H9 (cell line): ENCODE measurements around the gene GAMT. TPM values are rescaled to one million over a fixed set of nuclear protein-coding genes. Genes with fewer than 3 reads are reported as not detected.

ENCODE experiments used
- DNase-seq: peaks from one replicate; pipeline ENCODE4 v3.0.0-alpha.2; 2017
- H2AFZ ChIP-seq: one replicate; pipeline ENCODE4 v1.6.1; 2013; ENCODE audit warnings: mild to moderate bottlenecking, low read length, control low read depth, moderate library complexity
- H2AK5ac ChIP-seq: 2 replicates; pipeline ENCODE4 v1.6.1; 2013; ENCODE audit warnings: low read length, control low read depth, mixed read lengths; ENCODE audit not compliant: insufficient read length
- H2BK120ac ChIP-seq: one replicate; pipeline ENCODE4 v1.6.1; 2013; ENCODE audit warnings: low read depth, mild to moderate bottlenecking, low read length, control low read depth, inconsistent platforms; ENCODE audit not compliant: poor library complexity, severe bottlenecking
- H2BK12ac ChIP-seq: 2 replicates; pipeline ENCODE4 v1.6.1; 2013; ENCODE audit warnings: low read length, control low read depth, mixed read lengths, low read depth; ENCODE audit not compliant: insufficient read length
- H2BK15ac ChIP-seq: 2 replicates; pipeline ENCODE4 v1.6.1; 2013; ENCODE audit warnings: low read depth, low read length, control low read depth
- H2BK20ac ChIP-seq: one replicate; pipeline ENCODE4 v1.6.1; 2013; ENCODE audit warnings: low read depth, mild to moderate bottlenecking, low read length, control low read depth, inconsistent platforms; ENCODE audit not compliant: poor library complexity, severe bottlenecking
- H2BK5ac ChIP-seq: 2 replicates; pipeline ENCODE4 v1.6.1; 2013; ENCODE audit warnings: low read length, control low read depth, mixed read lengths; ENCODE audit not compliant: insufficient read length
- H3K14ac ChIP-seq: 2 replicates; pipeline ENCODE4 v1.6.1; 2013; ENCODE audit warnings: low read length, control low read depth; ENCODE audit not compliant: insufficient read depth
- H3K18ac ChIP-seq: 2 replicates; pipeline ENCODE4 v1.6.1; 2013; ENCODE audit warnings: low read depth, mild to moderate bottlenecking, mixed read lengths, low read length, control low read depth; ENCODE audit not compliant: insufficient read length
- H3K23ac ChIP-seq: 2 replicates; pipeline ENCODE4 v1.6.1; 2013; ENCODE audit warnings: low read length, control low read depth, mixed read lengths, low read depth; ENCODE audit not compliant: insufficient read length
- H3K23me2 ChIP-seq: 2 replicates; pipeline ENCODE4 v1.6.1; 2013; ENCODE audit warnings: low read depth, mild to moderate bottlenecking, mixed read lengths, low read length, control low read depth; ENCODE audit not compliant: insufficient read length, poor library complexity, severe bottlenecking
- H3K27ac ChIP-seq: 2 replicates; pipeline ENCODE4 v1.5.1; 2013; ENCODE audit warnings: low read length, control low read depth, mixed read lengths, low read depth; ENCODE audit not compliant: insufficient read length
- H3K27me3 ChIP-seq: 2 replicates; pipeline ENCODE4 v1.6.1; 2013; ENCODE audit warnings: low read length, control low read depth, inconsistent platforms; ENCODE audit not compliant: insufficient read depth
- H3K4ac ChIP-seq: 2 replicates; pipeline ENCODE4 v1.6.1; 2013; ENCODE audit warnings: low read depth, mild to moderate bottlenecking, control low read depth, inconsistent platforms, low read length, moderate library complexity
- H3K4me1 ChIP-seq: 2 replicates; pipeline ENCODE4 v1.6.1; 2013; ENCODE audit warnings: low read length, control low read depth, inconsistent platforms; ENCODE audit not compliant: insufficient read depth
- H3K4me2 ChIP-seq: 2 replicates; pipeline ENCODE4 v1.6.1; 2013; ENCODE audit warnings: low read length, control low read depth, mixed read lengths; ENCODE audit not compliant: insufficient read length, insufficient read depth
- H3K56ac ChIP-seq: 2 replicates; pipeline ENCODE4 v1.6.1; 2013; ENCODE audit warnings: low read depth, mild to moderate bottlenecking, mixed read lengths, low read length, control low read depth; ENCODE audit not compliant: insufficient read length
- H3K79me1 ChIP-seq: 2 replicates; pipeline ENCODE4 v1.6.1; 2013; ENCODE audit warnings: low read depth, mild to moderate bottlenecking, moderate library complexity, low read length, control low read depth, inconsistent platforms; ENCODE audit not compliant: insufficient read depth, poor library complexity, severe bottlenecking
- H3K79me2 ChIP-seq: 2 replicates; pipeline ENCODE4 v1.6.1; 2013; ENCODE audit warnings: low read length, control low read depth, inconsistent platforms; ENCODE audit not compliant: insufficient read depth
- H3K9ac ChIP-seq: 2 replicates; pipeline ENCODE4 v1.6.1; 2013; ENCODE audit warnings: low read length, control low read depth, mixed read lengths; ENCODE audit not compliant: insufficient read length; ENCODE audit errors: extremely low read depth
- H3K9me3 ChIP-seq: one replicate; pipeline ENCODE4 v1.6.1; 2013; ENCODE audit warnings: low read depth, low read length, inconsistent platforms; ENCODE audit not compliant: control insufficient read depth
- H3T11ph ChIP-seq: one replicate; pipeline ENCODE4 v1.6.1; 2013; ENCODE audit warnings: mild to moderate bottlenecking, low read length, control low read depth, inconsistent platforms
- H4K20me1 ChIP-seq: one replicate; pipeline ENCODE4 v1.6.1; 2013; ENCODE audit not compliant: control insufficient read depth, insufficient read length, insufficient read depth
- H4K5ac ChIP-seq: 2 replicates; pipeline ENCODE4 v1.6.1; 2013; ENCODE audit warnings: low read depth, mild to moderate bottlenecking, mixed read lengths, low read length, control low read depth; ENCODE audit not compliant: insufficient read length
- H4K8ac ChIP-seq: replicated peaks from 2 replicates; pipeline ENCODE4 v1.6.1; 2013; ENCODE audit warnings: low read length, control low read depth, mixed read lengths, low read depth; ENCODE audit not compliant: insufficient read length
- H4K91ac ChIP-seq: 2 replicates; pipeline ENCODE4 v1.6.1; 2013; ENCODE audit warnings: low read depth, mild to moderate bottlenecking, moderate library complexity, mixed read lengths, low read length, control low read depth; ENCODE audit not compliant: insufficient read length
- H3K27ac Mint-ChIP-seq, 3 experiments: 2 replicates in 2 of 3; 3 replicates in 1 of 3; pipeline ENCODE4 v1.8.0; 2020 to 2021; ENCODE audit warnings: mixed read lengths in 3 of 3, mild to moderate bottlenecking in 1 of 3, moderate library complexity in 1 of 3
- H3K27me3 Mint-ChIP-seq: 2 replicates; pipeline ENCODE4 v1.8.0; 2021; ENCODE audit warnings: low read depth, mild to moderate bottlenecking, moderate library complexity, mixed read lengths
- H3K36me3 Mint-ChIP-seq, 3 experiments: 2 replicates in 2 of 3; 3 replicates in 1 of 3; pipeline ENCODE4 v1.8.0; 2020 to 2021; ENCODE audit warnings: low read depth in 3 of 3, mixed read lengths in 3 of 3; ENCODE audit not compliant: insufficient read depth in 1 of 3
- H3K4me1 Mint-ChIP-seq, 2 experiments: 2 replicates each; pipeline ENCODE4 v1.8.0; 2020; ENCODE audit warnings: mixed read lengths in 2 of 2
- H3K4me3 Mint-ChIP-seq, 2 experiments: 2 replicates in 1 of 2; 3 replicates in 1 of 2; pipeline ENCODE4 v1.8.0; 2020 to 2021; ENCODE audit warnings: mild to moderate bottlenecking in 2 of 2, mixed read lengths in 2 of 2, moderate library complexity in 1 of 2
- H3K9me3 Mint-ChIP-seq, 2 experiments: 2 replicates in 1 of 2; 3 replicates in 1 of 2; pipeline ENCODE4 v1.8.0; 2020; ENCODE audit warnings: mild to moderate bottlenecking in 2 of 2, mixed read lengths in 2 of 2, moderate library complexity in 1 of 2
- CTCF ChIP-seq: fragments of 200-600 bp; sonication (generic); conservative IDR thresholded peaks from 3 replicates; pipeline ENCODE4 v1.8.0; 2021; ENCODE audit warnings: antibody characterized with exemption, mild to moderate bottlenecking
- WGBS: extraction: QIAGEN DNeasy Blood & Tissue Kit; methylation state at CpG from one replicate; pipeline ENCODE4 v1.1.7; 2013; ENCODE audit warnings: missing lambda C conversion rate, low lambda C conversion rate, mixed read lengths; ENCODE audit not compliant: insufficient read length; ENCODE audit errors: extremely low coverage; 5-methylcytosine and 5-hydroxymethylcytosine counted together
- total RNA-seq: library from RNA; stranded (reverse); gene quantifications from 2 replicates; pipeline ENCODE4 v1.2.1, GENCODE V29; 2021

Gene GAMT
- total RNA-seq, 1 experiment from 2014 or later, result 26.6 TPM

DNA sequence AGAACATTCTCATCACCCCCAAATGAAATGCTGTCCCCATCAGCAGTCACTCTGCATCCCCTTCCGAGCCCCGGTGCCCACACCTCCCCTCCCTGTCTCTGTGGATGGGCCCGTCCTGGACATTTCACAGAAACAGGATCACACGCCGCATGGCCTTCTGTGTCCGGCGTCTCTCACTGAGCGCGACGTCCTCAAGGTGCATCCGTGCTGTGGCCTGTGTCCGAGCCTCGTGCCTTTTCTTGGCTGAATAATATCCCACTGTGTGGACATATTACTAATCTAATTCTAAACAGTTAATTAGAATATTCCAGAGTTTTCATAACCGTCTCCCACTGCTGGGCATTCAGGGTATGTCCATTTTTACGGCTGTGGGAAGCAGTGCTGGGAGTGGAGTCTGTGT, 8.9 kb downstream of the GAMT start:
- no peak overlapping the region for H3K23ac ChIP-seq
- TF ChIP-seq CTCF, result no peak
- no peaks in the 10 kb centered on the region for H3K23me2 ChIP-seq
- WGBS, result no CpG with 5 or more reads among the region's 15 CpGs
- no peak overlapping the region for H4K5ac ChIP-seq
- H2BK12ac ChIP-seq, result no peak overlapping the region
- H4K20me1 ChIP-seq, result no peaks in the 10 kb centered on the region
- no peak overlapping the region for H3K27ac Mint-ChIP-seq
- no peak overlapping the region for H3K27ac ChIP-seq
- no peaks in the 10 kb centered on the region for H3K9me3 ChIP-seq
- H3T11ph ChIP-seq, result no peak overlapping the region
- DNase-seq, result no peak
- H4K91ac ChIP-seq, result no peak overlapping the region
- H3K4me1 ChIP-seq, result no peaks in the 10 kb centered on the region
- peaks cover 0 to 6% of the 10 kb centered on the region in 2 experiments; a peak in 2 of 4 replicates for H3K4me1 Mint-ChIP-seq
- H3K79me1 ChIP-seq, result no peaks in the 10 kb centered on the region
- H3K14ac ChIP-seq, result no peak overlapping the region
- H2BK15ac ChIP-seq, result no peak overlapping the region
- no peak overlapping the region for H2BK120ac ChIP-seq
- no peak overlapping the region for H4K8ac ChIP-seq
- no peak overlapping the region for H3K9ac ChIP-seq
- no peaks in the 10 kb centered on the region for H3K9me3 Mint-ChIP-seq
- no peak overlapping the region for H3K56ac ChIP-seq
- peaks cover 17 to 40% (median 36%) of the 10 kb centered on the region in 3 experiments; a peak in 6 of 7 replicates for H3K36me3 Mint-ChIP-seq
- no peaks in the 10 kb centered on the region for H3K27me3 Mint-ChIP-seq
- H2AFZ ChIP-seq, result no peak overlapping the region
- H3K4me2 ChIP-seq, result no peak overlapping the region
- H3K79me2 ChIP-seq, result no peaks in the 10 kb centered on the region
- no peaks in the 10 kb centered on the region for H3K27me3 ChIP-seq
- no peak overlapping the region for H2BK5ac ChIP-seq
- no peak overlapping the region for H3K18ac ChIP-seq
- no peak overlapping the region for H2AK5ac ChIP-seq
- no peak overlapping the region for H3K4me3 Mint-ChIP-seq
- no peak overlapping the region for H2BK20ac ChIP-seq
- no peak overlapping the region for H3K4ac ChIP-seq
